Liver (tissue), 9 donors: Measurements from ENCODE around the gene PEX14. TPM values are rescaled to one million over a fixed set of nuclear protein-coding genes. Genes with fewer than 3 reads are reported as not detected.

ENCODE experiments used
- DNase-seq: peaks from one replicate; pipeline ENCODE4 v3.0.0-alpha.2; 2017; ENCODE audit warnings: low spot score
- H3K27ac ChIP-seq, 2 donors: one replicate each; pipeline ENCODE4 v1.7.0; 2013; ENCODE audit warnings: inconsistent platforms in 2 of 2, low read length in 2 of 2, control low read depth in 1 of 2, low read depth in 1 of 2, mild to moderate bottlenecking in 1 of 2
- H3K27me3 ChIP-seq, 4 donors: one replicate each; pipeline versions ENCODE4 v1.6.1 to v1.7.0; 2013; ENCODE audit warnings: low read length in 3 of 4, inconsistent platforms in 1 of 4, mild to moderate bottlenecking in 1 of 4, moderate library complexity in 1 of 4; ENCODE audit not compliant: control insufficient read depth in 4 of 4, insufficient read depth in 4 of 4
- H3K36me3 ChIP-seq, 4 donors: one replicate each; pipeline versions ENCODE4 v1.6.1 to v1.7.0; 2013; ENCODE audit warnings: low read length in 3 of 4, mild to moderate bottlenecking in 3 of 4, low read depth in 1 of 4, moderate library complexity in 1 of 4; ENCODE audit not compliant: control insufficient read depth in 4 of 4, insufficient read depth in 3 of 4
- H3K4me1 ChIP-seq, 4 donors: one replicate each; pipeline versions ENCODE4 v1.6.1 to v1.7.0; 2013; ENCODE audit warnings: low read length in 3 of 4, mild to moderate bottlenecking in 3 of 4, moderate library complexity in 1 of 4; ENCODE audit not compliant: control insufficient read depth in 4 of 4, insufficient read depth in 4 of 4
- H3K4me3 ChIP-seq, 3 donors: one replicate each; pipeline versions ENCODE4 v1.6.1 to v1.7.0; 2013; ENCODE audit warnings: low read length in 3 of 3, control low read depth in 1 of 3, low read depth in 1 of 3, mild to moderate bottlenecking in 1 of 3
- H3K9ac ChIP-seq, 2 donors: one replicate each; pipeline ENCODE4 v1.7.0; 2013; ENCODE audit warnings: low read length in 2 of 2, mild to moderate bottlenecking in 2 of 2, moderate library complexity in 2 of 2, control low read depth in 1 of 2, low read depth in 1 of 2
- H3K9me3 ChIP-seq, 4 donors: one replicate each; pipeline versions ENCODE4 v1.6.1 to v1.7.0; 2013; ENCODE audit warnings: low read length in 3 of 4; ENCODE audit not compliant: control insufficient read depth in 4 of 4
- EGR1 ChIP-seq, 2 donors: IDR thresholded peaks; 2 replicates each; pipeline ENCODE4 v1.6.1; 2016 to 2018; ENCODE audit warnings: antibody characterized with exemption in 2 of 2, low read depth in 2 of 2
- FOXA1 ChIP-seq: IDR thresholded peaks from 2 replicates; pipeline ENCODE4 v1.6.1; 2016; ENCODE audit warnings: antibody characterized with exemption
- GABPA ChIP-seq, 2 donors: IDR thresholded peaks in 1 of 2; conservative IDR thresholded peaks in 1 of 2; 2 replicates each; pipeline ENCODE4 v1.6.1; 2016; ENCODE audit warnings: antibody characterized with exemption in 2 of 2, mild to moderate bottlenecking in 1 of 2, moderate library complexity in 1 of 2
- HNF4A ChIP-seq, 2 donors: conservative IDR thresholded peaks; 2 replicates each; pipeline ENCODE4 v1.6.1; 2016; ENCODE audit warnings: antibody characterized with exemption in 2 of 2, mild to moderate bottlenecking in 2 of 2
- HNF4G ChIP-seq: IDR thresholded peaks from 2 replicates; pipeline ENCODE4 v1.6.1; 2016; ENCODE audit warnings: antibody characterized with exemption
- JUND ChIP-seq, 2 donors: IDR thresholded peaks; 2 replicates each; pipeline ENCODE4 v1.6.1; 2016; ENCODE audit warnings: antibody characterized with exemption in 2 of 2
- NR2F2 ChIP-seq: IDR thresholded peaks from 2 replicates; pipeline ENCODE4 v1.6.1; 2016; ENCODE audit warnings: antibody characterized with exemption
- RAD21 ChIP-seq, 2 donors: IDR thresholded peaks; 2 replicates each; pipeline ENCODE4 v1.6.1; 2016; ENCODE audit warnings: antibody characterized with exemption in 2 of 2, mild to moderate bottlenecking in 2 of 2
- RXRA ChIP-seq, 2 donors: IDR thresholded peaks; 2 replicates each; pipeline ENCODE4 v1.6.1; 2017 to 2018; ENCODE audit warnings: antibody characterized with exemption in 2 of 2, mild to moderate bottlenecking in 1 of 2
- SP1 ChIP-seq: IDR thresholded peaks from 2 replicates; pipeline ENCODE4 v1.6.1; 2018; ENCODE audit warnings: antibody characterized with exemption, mild to moderate bottlenecking
- TAF1 ChIP-seq: conservative IDR thresholded peaks from 2 replicates; pipeline ENCODE4 v1.6.1; 2016; ENCODE audit warnings: antibody characterized with exemption, mild to moderate bottlenecking
- WGBS: extraction: QIAGEN DNeasy Blood & Tissue Kit; methylation state at CpG from one replicate; pipeline ENCODE4 v1.1.7; 2013; 5-methylcytosine and 5-hydroxymethylcytosine counted together
- polyA plus RNA-seq, 2 donors: library from polyadenylated mRNA; stranded (reverse) in 1 of 2; unstranded in 1 of 2; fragments of 200-250 nt in 1 of 2; fragments of >200 nt in 1 of 2; fragmentation: Nextera tagmentation in 1 of 2; extraction: Ambion mirVana in 1 of 2; gene quantifications; one replicate each; pipeline versions ENCODE4 v1.2.1 to v1.2.3, GENCODE V29; 2013 to 2015
- total RNA-seq, 2 donors: library from RNA; depleted of rRNA; stranded (reverse); fragments of >200 nt; gene quantifications; one replicate each; pipeline ENCODE4 v1.2.3, GENCODE V29; 2014
- TF ChIP-seq, protein P1 (sequence below): fragments of 150-350 bp; IDR thresholded peaks from 2 replicates; pipeline ENCODE4 v1.5.1; 2017; ENCODE audit warnings: improper control_type of control experiment, low read depth, low read length; ENCODE audit not compliant: missing input control
- TF ChIP-seq, protein P2 (sequence below): IDR thresholded peaks from 2 replicates; pipeline ENCODE4 v1.6.1; 2016; ENCODE audit warnings: antibody characterized with exemption, mild to moderate bottlenecking
- TF ChIP-seq, protein P3 (sequence below): IDR thresholded peaks from 2 replicates; pipeline ENCODE4 v1.6.1; 2016; ENCODE audit warnings: antibody characterized with exemption
- TF ChIP-seq, protein P4 (sequence below): IDR thresholded peaks from 2 replicates; pipeline ENCODE4 v1.6.1; 2016; ENCODE audit warnings: antibody characterized with exemption
- TF ChIP-seq, protein P5 (sequence below): IDR thresholded peaks from 2 replicates; pipeline ENCODE4 v1.6.1; 2016; ENCODE audit warnings: antibody characterized with exemption
- donor health status: healthy.
- donor health status: healthy.
- donor health status: healthy.
- donor health status: healthy.
- donor health status: healthy.

PEX14 gene
- total and polyA plus RNA-seq, 4 donors: 7.1 to 16.1 (median 11.7) TPM

DNA sequence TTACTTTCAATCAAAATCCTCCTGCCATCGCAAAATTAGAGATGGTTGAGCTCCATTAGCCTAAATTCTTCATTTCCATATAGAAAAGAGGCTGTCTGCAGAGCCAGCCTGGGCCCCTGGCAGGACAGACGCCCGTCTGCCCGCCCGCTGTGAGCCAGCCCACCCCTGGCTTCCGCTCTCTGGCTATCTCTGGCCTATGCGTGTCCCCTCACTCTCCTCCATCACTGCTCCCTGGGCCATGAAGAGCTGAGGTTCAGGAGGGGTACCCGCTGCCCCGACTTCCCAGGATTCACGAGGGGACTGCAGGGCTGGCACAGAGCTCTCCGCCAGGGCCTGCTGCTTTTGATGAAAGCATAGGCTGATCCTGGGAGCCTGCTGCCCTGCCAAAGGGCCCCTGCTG, 204.1 kb downstream of the PEX14 start:
- Histone ChIP-seq H3K4me3 (no peak overlapping the region), H3K27ac (no peak overlapping the region), H3K4me1 (peaks cover 19 to 53% (median 40%) of the 10 kb centered on the region in 4 donors), H3K9ac (no peak overlapping the region), H3K9me3 (no peaks in the 10 kb centered on the region), H3K27me3 (no peaks in the 10 kb centered on the region), H3K36me3 (no peaks in the 10 kb centered on the region)
- TF ChIP-seq HNF4A (conservative IDR thresholded peaks at IDR 0.05) (no peak), JUND (IDR thresholded peaks at IDR 0.05) (no peak), GABPA (IDR thresholded peaks at IDR 0.05 in 1 of 2, conservative IDR thresholded peaks at IDR 0.05 in 1 of 2) (no peak), FOXA1 (no peak), HNF4G (no peak), TAF1 (no peak), NR2F2 (no peak), RXRA (IDR thresholded peaks at IDR 0.05) (no peak), EGR1 (IDR thresholded peaks at IDR 0.05; ENCODE audit: low read depth in 2 of 2) (no peak), RAD21 (IDR thresholded peaks at IDR 0.05) (no peak), SP1 (no peak)
- TF ChIP-seq, protein P1, sequence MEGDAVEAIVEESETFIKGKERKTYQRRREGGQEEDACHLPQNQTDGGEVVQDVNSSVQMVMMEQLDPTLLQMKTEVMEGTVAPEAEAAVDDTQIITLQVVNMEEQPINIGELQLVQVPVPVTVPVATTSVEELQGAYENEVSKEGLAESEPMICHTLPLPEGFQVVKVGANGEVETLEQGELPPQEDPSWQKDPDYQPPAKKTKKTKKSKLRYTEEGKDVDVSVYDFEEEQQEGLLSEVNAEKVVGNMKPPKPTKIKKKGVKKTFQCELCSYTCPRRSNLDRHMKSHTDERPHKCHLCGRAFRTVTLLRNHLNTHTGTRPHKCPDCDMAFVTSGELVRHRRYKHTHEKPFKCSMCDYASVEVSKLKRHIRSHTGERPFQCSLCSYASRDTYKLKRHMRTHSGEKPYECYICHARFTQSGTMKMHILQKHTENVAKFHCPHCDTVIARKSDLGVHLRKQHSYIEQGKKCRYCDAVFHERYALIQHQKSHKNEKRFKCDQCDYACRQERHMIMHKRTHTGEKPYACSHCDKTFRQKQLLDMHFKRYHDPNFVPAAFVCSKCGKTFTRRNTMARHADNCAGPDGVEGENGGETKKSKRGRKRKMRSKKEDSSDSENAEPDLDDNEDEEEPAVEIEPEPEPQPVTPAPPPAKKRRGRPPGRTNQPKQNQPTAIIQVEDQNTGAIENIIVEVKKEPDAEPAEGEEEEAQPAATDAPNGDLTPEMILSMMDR: no peak
- TF ChIP-seq, protein P2, sequence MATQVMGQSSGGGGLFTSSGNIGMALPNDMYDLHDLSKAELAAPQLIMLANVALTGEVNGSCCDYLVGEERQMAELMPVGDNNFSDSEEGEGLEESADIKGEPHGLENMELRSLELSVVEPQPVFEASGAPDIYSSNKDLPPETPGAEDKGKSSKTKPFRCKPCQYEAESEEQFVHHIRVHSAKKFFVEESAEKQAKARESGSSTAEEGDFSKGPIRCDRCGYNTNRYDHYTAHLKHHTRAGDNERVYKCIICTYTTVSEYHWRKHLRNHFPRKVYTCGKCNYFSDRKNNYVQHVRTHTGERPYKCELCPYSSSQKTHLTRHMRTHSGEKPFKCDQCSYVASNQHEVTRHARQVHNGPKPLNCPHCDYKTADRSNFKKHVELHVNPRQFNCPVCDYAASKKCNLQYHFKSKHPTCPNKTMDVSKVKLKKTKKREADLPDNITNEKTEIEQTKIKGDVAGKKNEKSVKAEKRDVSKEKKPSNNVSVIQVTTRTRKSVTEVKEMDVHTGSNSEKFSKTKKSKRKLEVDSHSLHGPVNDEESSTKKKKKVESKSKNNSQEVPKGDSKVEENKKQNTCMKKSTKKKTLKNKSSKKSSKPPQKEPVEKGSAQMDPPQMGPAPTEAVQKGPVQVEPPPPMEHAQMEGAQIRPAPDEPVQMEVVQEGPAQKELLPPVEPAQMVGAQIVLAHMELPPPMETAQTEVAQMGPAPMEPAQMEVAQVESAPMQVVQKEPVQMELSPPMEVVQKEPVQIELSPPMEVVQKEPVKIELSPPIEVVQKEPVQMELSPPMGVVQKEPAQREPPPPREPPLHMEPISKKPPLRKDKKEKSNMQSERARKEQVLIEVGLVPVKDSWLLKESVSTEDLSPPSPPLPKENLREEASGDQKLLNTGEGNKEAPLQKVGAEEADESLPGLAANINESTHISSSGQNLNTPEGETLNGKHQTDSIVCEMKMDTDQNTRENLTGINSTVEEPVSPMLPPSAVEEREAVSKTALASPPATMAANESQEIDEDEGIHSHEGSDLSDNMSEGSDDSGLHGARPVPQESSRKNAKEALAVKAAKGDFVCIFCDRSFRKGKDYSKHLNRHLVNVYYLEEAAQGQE: no peak
- TF ChIP-seq, protein P3, sequence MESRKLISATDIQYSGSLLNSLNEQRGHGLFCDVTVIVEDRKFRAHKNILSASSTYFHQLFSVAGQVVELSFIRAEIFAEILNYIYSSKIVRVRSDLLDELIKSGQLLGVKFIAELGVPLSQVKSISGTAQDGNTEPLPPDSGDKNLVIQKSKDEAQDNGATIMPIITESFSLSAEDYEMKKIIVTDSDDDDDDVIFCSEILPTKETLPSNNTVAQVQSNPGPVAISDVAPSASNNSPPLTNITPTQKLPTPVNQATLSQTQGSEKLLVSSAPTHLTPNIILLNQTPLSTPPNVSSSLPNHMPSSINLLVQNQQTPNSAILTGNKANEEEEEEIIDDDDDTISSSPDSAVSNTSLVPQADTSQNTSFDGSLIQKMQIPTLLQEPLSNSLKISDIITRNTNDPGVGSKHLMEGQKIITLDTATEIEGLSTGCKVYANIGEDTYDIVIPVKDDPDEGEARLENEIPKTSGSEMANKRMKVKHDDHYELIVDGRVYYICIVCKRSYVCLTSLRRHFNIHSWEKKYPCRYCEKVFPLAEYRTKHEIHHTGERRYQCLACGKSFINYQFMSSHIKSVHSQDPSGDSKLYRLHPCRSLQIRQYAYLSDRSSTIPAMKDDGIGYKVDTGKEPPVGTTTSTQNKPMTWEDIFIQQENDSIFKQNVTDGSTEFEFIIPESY: no peak
- TF ChIP-seq, protein P4, sequence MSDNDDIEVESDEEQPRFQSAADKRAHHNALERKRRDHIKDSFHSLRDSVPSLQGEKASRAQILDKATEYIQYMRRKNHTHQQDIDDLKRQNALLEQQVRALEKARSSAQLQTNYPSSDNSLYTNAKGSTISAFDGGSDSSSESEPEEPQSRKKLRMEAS: no peak
- TF ChIP-seq, protein P5, sequence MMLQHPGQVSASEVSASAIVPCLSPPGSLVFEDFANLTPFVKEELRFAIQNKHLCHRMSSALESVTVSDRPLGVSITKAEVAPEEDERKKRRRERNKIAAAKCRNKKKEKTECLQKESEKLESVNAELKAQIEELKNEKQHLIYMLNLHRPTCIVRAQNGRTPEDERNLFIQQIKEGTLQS: no peak
- WGBS: 98% methylated on average over 11 of the region's 11 CpGs
- no peak for DNase-seq
